ENCODE results near the gene DIRAS1. TPM values are rescaled to one million over a fixed set of nuclear protein-coding genes. Genes with fewer than 3 reads are reported as not detected.

The DIRAS1 gene
- total RNA-seq: 113 TPM
- long read RNA-seq, transcript DIRAS1-201 (2 exons, 3,424 nt): major isoform, 39 of 112 reads
- long read RNA-seq, partial matches to known transcripts: 0 of 112 reads
- long read RNA-seq, other reads (novel, unspliced or antisense): 72 of 112 reads

GRCh38 chr19:2720777-2721569 lies at the start of gene DIRAS1:
Gene DIRAS1, minus strand, starts transcription at chr19:2721372. Its CDS starts 3,566 bp downstream, at chr19:2717806.
- no peak for DNase-seq (ENCODE audit: low spot score)
- intact Hi-C loops (cut with DNase I): loop anchor here (2.0 to 5.0 kb wide), 2 partner anchors 26 to 51 kb away; no protein-coding TSS in a partner anchor

GRCh38 chr19:2770055-2771013 lies 49.2 kb upstream of the DIRAS1 start:
- intact Hi-C loops (cut with DNase I): loop anchor here (5.0 kb wide), 1 partner anchor 48 kb away; the partner anchor contains the start of gene DIRAS1

GRCh38 chr19:2769218-2769617 lies 48.0 kb upstream of the DIRAS1 start:
- DNase-seq (ENCODE audit: low spot score): no peak
- intact Hi-C loops (cut with DNase I): no loop called here

More at GRCh38 chr19:2770055-2771013, 49.2 kb upstream of the DIRAS1 start:
- DNase-seq (ENCODE audit: low spot score): peak; percentile 81

- DNase-seq (ENCODE audit: low spot score): no peak
- intact Hi-C loops (cut with DNase I): no loop called here
Measured at GRCh38 chr19:2768365-2769132, 47.4 kb upstream of the DIRAS1 start.

- intact Hi-C loops (cut with DNase I): no loop called here
- no peak for DNase-seq (ENCODE audit: low spot score)
Measured at GRCh38 chr19:2767688-2768087, 46.5 kb upstream of the DIRAS1 start.

GRCh38 chr19:2766594-2767372 lies 45.6 kb upstream of the DIRAS1 start:
- intact Hi-C loops (cut with DNase I): no loop called here
- no peak for DNase-seq (ENCODE audit: low spot score)

GRCh38 chr19:2765376-2765775 lies 44.2 kb upstream of the DIRAS1 start:
- no peak for DNase-seq (ENCODE audit: low spot score)
- intact Hi-C loops (cut with DNase I): no loop called here

- no peak for DNase-seq (ENCODE audit: low spot score)
- intact Hi-C loops (cut with DNase I): no loop called here
Measured at GRCh38 chr19:2764945-2765344, 43.8 kb upstream of the DIRAS1 start.

GRCh38 chr19:2763687-2764086 lies 42.5 kb upstream of the DIRAS1 start:
- no peak for DNase-seq (ENCODE audit: low spot score)
- intact Hi-C loops (cut with DNase I): no loop called here

GRCh38 chr19:2762783-2763496 lies 41.8 kb upstream of the DIRAS1 start:
- no peak for DNase-seq (ENCODE audit: low spot score)
- intact Hi-C loops (cut with DNase I): no loop called here

- DNase-seq (ENCODE audit: low spot score): no peak
- intact Hi-C loops (cut with DNase I): no loop called here
Measured at GRCh38 chr19:2761876-2762782, 41.0 kb upstream of the DIRAS1 start.

- intact Hi-C loops (cut with DNase I): no loop called here
- DNase-seq (ENCODE audit: low spot score): no peak
Measured at GRCh38 chr19:2761309-2761677, 40.1 kb upstream of the DIRAS1 start.

GRCh38 chr19:2759965-2760364 lies 38.8 kb upstream of the DIRAS1 start:
- intact Hi-C loops (cut with DNase I): no loop called here
- DNase-seq (ENCODE audit: low spot score): no peak

- intact Hi-C loops (cut with DNase I): no loop called here
- DNase-seq (ENCODE audit: low spot score): no peak
Measured at GRCh38 chr19:2759362-2759761, 38.2 kb upstream of the DIRAS1 start.

- intact Hi-C loops (cut with DNase I): no loop called here
- no peak for DNase-seq (ENCODE audit: low spot score)
Measured at GRCh38 chr19:2758601-2759313, 37.6 kb upstream of the DIRAS1 start.
